ENCODE data around the gene DAG1.

DNA sequence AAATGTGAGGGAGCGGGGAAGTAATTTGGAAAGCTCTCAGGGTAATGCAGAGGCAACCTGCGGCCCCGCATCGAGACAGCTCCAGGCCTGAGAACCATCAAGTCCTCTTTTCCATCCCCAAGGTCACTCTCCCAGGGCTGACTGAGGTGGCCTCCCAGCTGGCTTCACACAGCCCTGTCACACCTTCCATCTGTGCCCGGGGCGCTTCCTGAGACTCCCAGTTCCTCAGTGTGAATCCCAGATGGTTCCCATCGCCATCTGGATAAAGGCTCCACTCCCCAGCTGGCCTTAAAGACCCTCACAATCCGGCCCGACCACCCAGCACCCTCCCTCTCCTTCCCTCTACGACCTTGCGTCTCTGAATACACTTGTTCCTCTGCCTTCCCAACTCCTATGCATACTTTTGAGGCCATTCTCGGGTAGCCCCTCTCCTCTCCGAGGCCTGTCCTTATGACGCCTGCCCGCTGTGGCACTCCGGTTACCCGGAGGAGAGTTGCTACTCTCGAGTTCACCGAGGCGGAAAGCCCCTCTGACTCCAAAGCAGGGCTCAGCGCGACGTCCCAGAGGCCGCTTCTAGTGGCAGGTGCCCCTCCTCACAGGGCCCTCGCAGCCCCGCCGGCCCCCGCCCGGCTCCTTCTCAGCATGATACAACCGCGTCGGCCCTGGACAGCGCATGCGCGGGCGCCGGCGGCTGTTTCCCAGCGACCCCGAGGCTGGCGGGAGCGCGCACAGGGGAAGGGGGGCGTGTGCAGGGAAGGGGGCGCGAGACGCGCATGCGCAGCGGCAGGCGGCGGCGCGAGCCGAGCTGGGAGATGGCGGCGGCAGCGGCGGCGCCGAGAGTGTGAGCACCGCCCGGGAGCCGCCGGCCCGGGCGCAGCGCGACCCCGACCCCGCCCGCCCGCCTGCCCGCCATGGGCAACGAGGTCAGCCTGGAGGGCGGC lies 83.9 kb downstream of the DAG1 start, which contains the start of gene BSN:
- no peak for TF ChIP-seq MAFK (IDR thresholded peaks at IDR 0.05; ENCODE audit: partially characterized antibody)
- no peak for TF ChIP-seq MAZ (IDR thresholded peaks at IDR 0.05; ENCODE audit: borderline replicate concordance, low read depth, low read length)

All from A549 (cell line).